HEK293 (cell line): ENCODE data around the gene MAGEA10.
"Not testable (repeated sequence)": the region's sequence is repeated elsewhere in the genome, so short reads cannot be mapped to it uniquely, and the experiment has no call there.

Experiments used
- CTCF ChIP-seq: fragments of 450-650 bp; formaldehyde crosslinking; IDR thresholded peaks from 2 replicates; pipeline ENCODE4 v1.5.1; 2016; ENCODE audit warnings: missing biosample characterization, missing genetic modification characterization
- SCRT1 ChIP-seq: fragments of 450-650 bp; formaldehyde crosslinking; IDR thresholded peaks from 2 replicates; pipeline ENCODE4 v1.5.1; 2016; ENCODE audit warnings: missing biosample characterization, missing genetic modification characterization, borderline replicate concordance
- SETDB1 ChIP-seq: IDR thresholded peaks from one replicate; pipeline ENCODE4 v1.6.1; 2017; ENCODE audit warnings: mild to moderate bottlenecking, low read length, moderate library complexity, mixed read lengths; ENCODE audit not compliant: insufficient read length
- ZBTB11 ChIP-seq: fragments of 450-650 bp; formaldehyde crosslinking; conservative IDR thresholded peaks from 2 replicates; pipeline ENCODE4 v1.5.1; 2016; ENCODE audit warnings: low read depth, missing biosample characterization, missing genetic modification characterization
- ZBTB26 ChIP-seq: fragments of 450-650 bp; formaldehyde crosslinking; optimal IDR thresholded peaks from 2 replicates; pipeline ENCODE3; 2016; ENCODE audit warnings: missing biosample characterization, mild to moderate bottlenecking, missing genetic modification characterization
- ZBTB8A ChIP-seq: fragments of 450-650 bp; formaldehyde crosslinking; IDR thresholded peaks from 2 replicates; pipeline ENCODE4 v1.5.1; 2016; ENCODE audit warnings: missing biosample characterization, missing genetic modification characterization
- ZFP3 ChIP-seq: fragments of 450-650 bp; formaldehyde crosslinking; IDR thresholded peaks from 2 replicates; pipeline ENCODE4 v1.5.1; 2016; ENCODE audit warnings: low read depth, missing biosample characterization, missing genetic modification characterization
- ZNF223 ChIP-seq: fragments of 450-650 bp; formaldehyde crosslinking; IDR thresholded peaks from 2 replicates; pipeline ENCODE4 v1.5.1; 2016; ENCODE audit warnings: missing biosample characterization, missing genetic modification characterization
- ZNF23 ChIP-seq: fragments of 450-650 bp; formaldehyde crosslinking; IDR thresholded peaks from 2 replicates; pipeline ENCODE4 v1.5.1; 2016; ENCODE audit warnings: missing biosample characterization, missing genetic modification characterization, borderline replicate concordance
- ZNF350 ChIP-seq: fragments of 450-650 bp; formaldehyde crosslinking; IDR thresholded peaks from 2 replicates; pipeline ENCODE4 v1.5.0; 2017; ENCODE audit warnings: missing biosample characterization, mild to moderate bottlenecking, missing genetic modification characterization
- ZNF433 ChIP-seq: fragments of 450-650 bp; formaldehyde crosslinking; IDR thresholded peaks from 2 replicates; pipeline ENCODE4 v1.5.1; 2016; ENCODE audit warnings: missing biosample characterization, missing genetic modification characterization, low read depth
- ZNF561 ChIP-seq: fragments of 450-650 bp; IDR thresholded peaks from 2 replicates; pipeline ENCODE4 v1.5.1; 2018; ENCODE audit warnings: missing biosample characterization, missing genetic modification characterization, borderline replicate concordance
- ZNF571 ChIP-seq: fragments of 450-650 bp; formaldehyde crosslinking; IDR thresholded peaks from 2 replicates; pipeline ENCODE4 v1.5.0; 2017; ENCODE audit warnings: missing biosample characterization, missing genetic modification characterization

GRCh38 chrX:152173923-152174322, 35.5 kb upstream of the MAGEA10 start:
- TF ChIP-seq ZFP3 (tag by site-specific recombination); ZNF23; SETDB1; ZNF350 (tag by site-specific recombination); SCRT1 (tag by site-specific recombination); ZBTB8A; CTCF (tag by site-specific recombination); ZBTB11 (tag by site-specific recombination); ZNF571 (tag by site-specific recombination); ZNF223 (tag by site-specific recombination); ZBTB26 (tag by site-specific recombination); ZNF561; ZNF433 (tag by site-specific recombination): not testable (repeated sequence)
